COR-L47 (cell line): ENCODE measurements around the gene SLFNL1.

Experiments
- DNase-seq: peaks from one replicate; lab custom pipeline; 2025; lab: John Stamatoyannopoulos, UW

Gene SLFNL1

DNA sequence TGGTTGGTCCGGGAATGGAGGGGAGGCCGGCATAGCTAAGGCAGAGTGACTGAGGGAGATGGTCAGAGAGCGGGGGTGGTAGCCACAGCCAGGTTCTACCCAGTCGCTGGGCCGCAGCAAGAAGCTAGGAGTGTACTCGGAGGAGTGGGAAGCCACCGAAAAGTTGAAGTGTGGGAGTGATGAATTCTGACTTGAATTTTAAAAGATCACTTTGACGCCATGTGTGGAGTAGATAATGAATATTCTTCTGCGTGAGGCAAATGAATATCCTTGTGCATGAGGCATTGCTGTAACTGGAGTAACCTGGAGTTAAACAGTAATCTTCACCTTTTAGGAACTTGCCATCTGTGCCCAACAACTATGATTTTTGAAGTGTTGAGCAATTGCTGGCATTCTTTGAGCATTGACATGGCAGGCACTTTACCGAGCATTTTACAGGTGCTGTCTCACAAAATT lies 35.2 kb downstream of the SLFNL1 start:
- DNase-seq: no peak

GRCh38 chr1:40985875-40986274 lies 35.6 kb downstream of the SLFNL1 start:
- DNase-seq: no peak

- DNase-seq: no peak
Measured at GRCh38 chr1:40985161-40985560, 36.4 kb downstream of the SLFNL1 start.

- DNase-seq: no peak
Measured at GRCh38 chr1:40984531-40984930, 37.0 kb downstream of the SLFNL1 start.

DNA sequence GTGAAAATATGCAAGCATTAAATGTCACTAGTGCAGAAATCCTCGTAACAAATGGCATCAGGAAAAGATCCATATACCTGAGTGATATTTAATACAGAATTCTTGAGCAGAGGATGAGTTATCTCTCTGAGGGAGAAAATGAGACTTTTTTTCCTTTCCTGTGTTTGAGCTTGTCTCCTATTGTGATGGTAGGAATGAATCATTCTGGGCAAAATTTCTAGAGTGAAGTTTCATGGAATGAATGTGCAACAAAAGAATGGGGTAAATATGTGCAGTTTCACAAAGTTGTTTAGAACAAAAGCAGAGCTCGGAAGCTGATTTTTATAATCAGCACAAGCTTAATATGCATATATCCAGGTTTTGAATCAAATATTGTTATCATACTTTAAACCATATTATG lies 37.5 kb downstream of the SLFNL1 start:
- DNase-seq: no peak

DNA sequence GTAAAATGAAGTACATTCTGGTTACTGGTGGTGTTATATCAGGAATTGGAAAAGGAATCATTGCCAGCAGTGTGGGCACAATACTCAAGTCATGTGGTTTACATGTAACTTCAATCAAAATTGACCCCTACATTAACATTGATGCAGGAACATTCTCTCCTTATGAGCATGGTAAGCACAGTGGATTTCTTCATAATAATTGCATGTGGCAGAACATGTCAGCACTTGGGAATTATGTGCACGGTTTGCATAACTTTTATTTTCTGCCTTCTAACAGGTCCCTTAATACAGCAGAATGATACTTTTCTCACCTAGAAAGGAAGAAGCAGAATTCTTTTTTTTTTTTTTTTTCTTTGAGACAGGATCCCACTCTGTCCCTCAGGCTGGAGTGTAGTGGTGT lies 38.2 kb downstream of the SLFNL1 start:
- no peak for DNase-seq

GRCh38 chr1:40982721-40983120 lies 38.8 kb downstream of the SLFNL1 start:
- DNase-seq: no peak

DNA sequence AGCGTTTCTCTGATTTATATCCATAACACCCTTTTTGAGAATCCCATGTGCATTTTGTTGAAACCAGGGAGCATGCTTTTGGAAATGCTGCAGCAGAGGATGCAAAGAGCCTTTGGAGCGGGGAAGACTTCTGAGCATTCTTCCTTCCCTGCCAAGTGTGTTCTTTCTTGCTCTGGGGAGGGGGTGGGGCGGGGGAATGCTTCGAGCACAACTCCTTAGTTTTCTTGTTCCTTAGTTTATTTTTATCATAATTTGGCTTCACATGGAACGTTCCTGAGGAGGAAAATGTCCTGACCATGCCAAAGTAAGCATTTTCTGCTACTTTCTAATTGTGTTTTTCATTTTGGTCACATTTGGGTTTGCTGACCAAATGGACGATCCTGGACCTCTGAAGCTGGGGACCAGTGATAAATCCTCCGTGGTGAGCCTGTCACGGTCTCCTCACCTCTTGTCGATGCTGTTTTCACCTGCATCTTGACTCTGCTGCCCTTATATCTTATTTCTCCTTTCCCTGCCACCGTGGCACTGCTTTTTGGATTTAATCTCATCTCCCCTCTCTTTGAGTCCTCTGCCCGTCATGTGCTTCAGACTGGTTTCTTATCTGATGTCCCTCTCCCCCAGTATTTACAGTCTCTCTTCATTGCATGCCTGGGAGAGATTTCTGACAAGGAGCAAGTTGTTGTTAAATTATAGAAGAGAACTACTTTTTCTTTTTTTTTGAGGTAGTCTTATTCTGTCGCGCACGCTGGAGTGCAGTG lies 39.7 kb downstream of the SLFNL1 start:
- DNase-seq: no peak

- peak; percentile 36 for DNase-seq
Measured at GRCh38 chr1:40980453-40981121, 40.9 kb downstream of the SLFNL1 start.

DNA sequence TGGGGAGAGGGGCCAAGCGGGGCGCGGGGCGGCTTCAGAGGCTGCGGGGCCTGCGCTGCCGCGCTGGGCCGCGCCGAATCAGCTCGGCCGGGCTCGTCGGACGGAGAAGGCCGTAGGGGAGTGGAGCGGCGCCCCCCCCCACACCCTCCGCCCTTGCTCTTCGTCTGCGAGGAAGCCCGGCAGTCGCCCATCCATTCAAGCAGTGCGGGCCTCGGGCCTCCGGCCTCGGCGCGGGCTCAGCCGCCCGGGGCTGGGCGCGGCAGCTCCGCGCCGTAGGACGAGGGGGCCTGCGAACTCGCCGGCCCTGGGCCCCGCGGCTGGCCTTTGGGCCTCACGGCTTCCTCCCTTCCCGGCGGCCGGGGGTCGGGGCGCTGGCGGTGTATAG lies 41.5 kb downstream of the SLFNL1 start:
- peak; percentile 34 for DNase-seq

- DNase-seq: peak; percentile 96
Measured at GRCh38 chr1:40979241-40980067, 42.1 kb downstream of the SLFNL1 start, which contains the start of gene CTPS1. Gene CTPS1, plus strand, starts transcription at chr1:40979696. Its CDS starts 3,595 bp downstream, at chr1:40983291.

DNA sequence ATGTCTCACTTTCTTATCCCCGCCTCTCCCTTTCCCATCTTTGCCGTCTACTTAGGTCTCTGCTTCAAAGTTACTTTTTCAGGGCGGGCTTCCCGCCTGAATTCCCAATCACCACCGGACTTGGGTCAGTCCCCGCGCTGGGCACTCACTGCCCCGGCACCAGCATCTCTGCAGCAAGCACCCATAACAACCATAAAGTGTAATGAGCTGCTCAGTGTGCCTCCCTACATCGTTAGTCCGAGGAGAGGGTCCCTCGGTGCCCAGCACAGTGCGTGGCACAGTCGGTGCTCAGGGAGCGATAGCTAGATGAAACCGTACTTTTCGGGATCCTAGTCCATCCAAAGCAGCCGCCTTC lies 42.7 kb downstream of the SLFNL1 start:
- DNase-seq: no peak

GRCh38 chr1:40977716-40978115 lies 43.8 kb downstream of the SLFNL1 start:
- no peak for DNase-seq

GRCh38 chr1:40976952-40977690 lies 44.4 kb downstream of the SLFNL1 start:
- DNase-seq: no peak

DNA sequence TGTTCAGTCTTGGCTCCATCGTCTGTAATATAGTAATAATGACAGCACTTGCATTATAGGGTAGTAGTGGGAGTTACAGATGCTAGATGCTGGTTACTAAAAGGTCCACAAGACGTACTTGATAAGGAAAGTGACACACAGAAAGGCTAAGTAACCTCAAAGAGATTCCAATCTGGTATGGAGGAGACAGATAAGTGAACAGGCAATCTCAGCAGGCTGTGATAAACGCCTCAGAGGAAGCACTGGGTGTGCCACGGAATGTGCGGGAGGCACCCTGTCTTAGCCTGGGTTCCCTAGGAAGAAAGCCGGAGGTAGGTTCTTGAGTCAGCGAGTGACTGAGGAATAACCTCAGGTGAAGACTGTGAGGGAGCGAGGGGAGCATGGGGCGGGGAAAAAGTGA lies 46.6 kb downstream of the SLFNL1 start:
- DNase-seq: no peak

DNA sequence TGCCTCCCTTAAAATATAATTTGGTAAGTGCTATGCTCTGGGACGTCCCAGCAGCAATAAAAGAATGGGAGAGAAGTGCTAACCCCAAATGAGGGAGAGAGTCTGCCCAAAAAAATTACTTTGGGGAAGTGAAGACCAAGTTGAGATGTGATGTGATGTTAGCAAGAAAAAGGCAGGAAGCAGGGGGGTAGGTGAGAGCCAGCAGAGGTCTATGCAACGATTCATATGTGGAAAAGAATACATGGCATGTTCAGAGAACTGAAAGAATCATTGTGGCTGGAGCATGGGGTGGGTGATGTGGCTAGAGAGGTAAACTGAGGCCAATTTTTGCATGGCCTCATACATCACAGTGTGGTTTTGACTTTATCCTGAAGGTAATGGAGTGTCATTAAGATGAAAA lies 47.6 kb downstream of the SLFNL1 start:
- DNase-seq: no peak

GRCh38 chr1:40971966-40972365 lies 49.6 kb downstream of the SLFNL1 start:
- no peak for DNase-seq

- no peak for DNase-seq
Measured at GRCh38 chr1:40969445-40969844, 52.1 kb downstream of the SLFNL1 start.

- DNase-seq: no peak
Measured at GRCh38 chr1:40966417-40966816, 55.1 kb downstream of the SLFNL1 start.
